Nephron progenitor cell (in vitro differentiated cells): ENCODE measurements around the gene RCAN2.

Experiments
- DNase-seq: peaks from one replicate; pipeline ENCODE4 v3.0.0; 2021
- H3K27ac Mint-ChIP-seq: 2 replicates; pipeline ENCODE4 v1.8.0; 2021; ENCODE audit warnings: mild to moderate bottlenecking, moderate library complexity, mixed read lengths
- H3K27me3 Mint-ChIP-seq: 2 replicates; pipeline ENCODE4 v1.8.0; 2021; ENCODE audit warnings: mild to moderate bottlenecking, low read depth, mixed read lengths; ENCODE audit not compliant: poor library complexity
- H3K36me3 Mint-ChIP-seq: 2 replicates; pipeline ENCODE4 v1.8.0; 2021; ENCODE audit warnings: low read depth, mixed read lengths
- H3K4me1 Mint-ChIP-seq: 2 replicates; pipeline ENCODE4 v1.8.0; 2021; ENCODE audit warnings: mixed read lengths
- H3K4me3 Mint-ChIP-seq: 2 replicates; pipeline ENCODE4 v1.8.0; 2021; ENCODE audit warnings: mild to moderate bottlenecking, moderate library complexity, mixed read lengths
- H3K9me3 Mint-ChIP-seq: 2 replicates; pipeline ENCODE4 v1.8.0; 2021; ENCODE audit warnings: mild to moderate bottlenecking, moderate library complexity, mixed read lengths
- CTCF ChIP-seq: fragments of 200-600 bp; sonication (generic); IDR thresholded peaks from 2 replicates; pipeline ENCODE4 v1.5.0; 2021; ENCODE audit warnings: antibody characterized with exemption

The RCAN2 gene

DNA sequence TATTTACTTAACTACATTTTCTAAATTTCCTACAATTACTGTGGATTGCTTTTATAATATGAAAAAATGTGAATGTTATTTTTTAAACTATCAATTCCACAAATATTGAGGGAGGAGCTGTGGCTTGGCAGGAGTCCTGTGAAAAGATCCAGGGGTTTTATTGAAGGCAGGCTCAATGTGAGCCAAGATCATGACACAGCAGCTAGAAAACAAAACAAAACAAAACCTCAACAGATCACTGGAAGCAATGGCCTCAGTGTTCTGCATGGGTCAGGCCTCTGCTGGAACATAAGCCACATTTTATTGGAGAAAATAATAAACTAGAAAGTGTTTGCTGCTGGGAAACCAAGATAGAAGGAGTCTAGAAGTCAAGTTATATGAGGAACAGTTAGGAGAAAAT is 19.4 kb upstream of the RCAN2 start:
- TF ChIP-seq CTCF: no peak
- H3K27me3 Mint-ChIP-seq: no peaks in the 10 kb centered on the region
- no peaks in the 10 kb centered on the region for H3K9me3 Mint-ChIP-seq
- no peak overlapping the region for H3K27ac Mint-ChIP-seq
- no peak overlapping the region for H3K4me3 Mint-ChIP-seq
- H3K36me3 Mint-ChIP-seq: no peaks in the 10 kb centered on the region
- H3K4me1 Mint-ChIP-seq: no peaks in the 10 kb centered on the region
- no peak for DNase-seq

- Mint-ChIP-seq H3K4me3 (no peak overlapping the region), H3K36me3 (no peaks in the 10 kb centered on the region), H3K9me3 (no peaks in the 10 kb centered on the region), H3K27ac (no peak overlapping the region), H3K4me1 (no peaks in the 10 kb centered on the region), H3K27me3 (no peaks in the 10 kb centered on the region)
- no peak for TF ChIP-seq CTCF
- no peak for DNase-seq
Measured at GRCh38 chr6:46509981-46510510, 18.8 kb upstream of the RCAN2 start.

- Mint-ChIP-seq H3K27ac (no peak overlapping the region), H3K9me3 (no peaks in the 10 kb centered on the region), H3K4me3 (no peak overlapping the region), H3K27me3 (no peaks in the 10 kb centered on the region), H3K36me3 (no peaks in the 10 kb centered on the region), H3K4me1 (no peaks in the 10 kb centered on the region)
- DNase-seq: no peak
- TF ChIP-seq CTCF: no peak
Measured at GRCh38 chr6:46509063-46509462, 17.8 kb upstream of the RCAN2 start.

DNA sequence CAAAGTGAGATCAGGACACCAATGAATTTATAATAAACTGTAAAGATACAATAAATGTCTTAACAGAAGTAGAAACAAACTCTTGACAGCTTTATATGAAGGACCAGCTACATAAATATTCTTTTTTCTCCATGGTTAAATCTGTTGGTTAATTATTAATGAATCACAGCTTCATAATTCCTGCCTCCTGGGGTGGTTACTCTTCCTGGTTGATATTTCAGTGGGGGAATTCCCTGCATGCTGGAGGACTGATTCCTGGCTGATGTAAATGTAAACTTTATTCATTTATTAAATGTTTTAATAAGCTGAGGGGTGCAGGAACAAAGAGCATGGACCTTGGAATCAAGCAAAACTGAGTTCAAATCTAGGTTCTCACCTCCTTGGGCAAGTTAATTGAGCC is 16.2 kb upstream of the RCAN2 start:
- no peak for DNase-seq
- H3K27ac Mint-ChIP-seq: no peak overlapping the region
- no peaks in the 10 kb centered on the region for H3K9me3 Mint-ChIP-seq
- no peak for TF ChIP-seq CTCF
- H3K4me1 Mint-ChIP-seq: no peaks in the 10 kb centered on the region
- no peaks in the 10 kb centered on the region for H3K36me3 Mint-ChIP-seq
- H3K27me3 Mint-ChIP-seq: no peaks in the 10 kb centered on the region
- H3K4me3 Mint-ChIP-seq: no peak overlapping the region

GRCh38 chr6:46505693-46506512 is 14.7 kb upstream of the RCAN2 start:
- H3K36me3 Mint-ChIP-seq: no peaks in the 10 kb centered on the region
- no peak overlapping the region for H3K4me3 Mint-ChIP-seq
- no peaks in the 10 kb centered on the region for H3K4me1 Mint-ChIP-seq
- DNase-seq: no peak
- no peaks in the 10 kb centered on the region for H3K9me3 Mint-ChIP-seq
- H3K27me3 Mint-ChIP-seq: peaks cover 3% of the 10 kb centered on the region
- no peak for TF ChIP-seq CTCF
- no peak overlapping the region for H3K27ac Mint-ChIP-seq

GRCh38 chr6:46504242-46504641 is 13.0 kb upstream of the RCAN2 start:
- no peak for TF ChIP-seq CTCF
- peaks cover 4% of the 10 kb centered on the region for H3K27me3 Mint-ChIP-seq
- no peak for DNase-seq
- H3K36me3 Mint-ChIP-seq: no peaks in the 10 kb centered on the region
- H3K9me3 Mint-ChIP-seq: no peaks in the 10 kb centered on the region
- no peaks in the 10 kb centered on the region for H3K4me1 Mint-ChIP-seq
- no peak overlapping the region for H3K27ac Mint-ChIP-seq
- H3K4me3 Mint-ChIP-seq: no peak overlapping the region
